Sigmoid colon (tissue), 3 donors: ENCODE measurements around the gene MRNIP.

ENCODE experiments used
- CTCF ChIP-seq, 4 experiments: fragments of 450-650 bp in 3 of 4; fragments of 200-600 bp in 1 of 4; IDR thresholded peaks; one replicate each; pipeline ENCODE4 v1.5.1; 2016 to 2019; ENCODE audit warnings: antibody characterized with exemption in 4 of 4, mild to moderate bottlenecking in 3 of 4, moderate library complexity in 2 of 4
- POLR2A ChIP-seq, 2 donors: fragments of 450-650 bp; IDR thresholded peaks; one replicate each; pipeline ENCODE4 v1.6.1; 2016; ENCODE audit warnings: antibody characterized with exemption in 2 of 2, mild to moderate bottlenecking in 2 of 2, moderate library complexity in 2 of 2

- TF ChIP-seq POLR2A (IDR thresholded peaks at IDR 0.05) (no peak), CTCF (IDR thresholded peaks at IDR 0.05) (no peak)
Measured at GRCh38 chr5:179878222-179879002, 19.8 kb upstream of the MRNIP start.
